HEK293 (cell line): ENCODE measurements around the gene P2RX7.

ENCODE experiments used
- MEIS1 ChIP-seq: sonication (generic); formaldehyde crosslinking; IDR thresholded peaks from 2 replicates; pipeline ENCODE4 v1.8.1; 2022; ENCODE audit warnings: missing genetic modification reagents, mild to moderate bottlenecking, borderline replicate concordance
- MYNN ChIP-seq: fragments of 450-650 bp; formaldehyde crosslinking; IDR thresholded peaks from 2 replicates; pipeline ENCODE4 v1.5.1; 2016; ENCODE audit warnings: missing biosample characterization, missing genetic modification characterization, borderline replicate concordance
- REPIN1 ChIP-seq: fragments of 450-650 bp; formaldehyde crosslinking; IDR thresholded peaks from 2 replicates; pipeline ENCODE4 v1.5.1; 2017; ENCODE audit warnings: missing biosample characterization, missing genetic modification characterization, low read depth
- SALL2 ChIP-seq: fragments of 450-650 bp; formaldehyde crosslinking; IDR thresholded peaks from 2 replicates; pipeline ENCODE4 v1.5.0; 2017; ENCODE audit warnings: missing biosample characterization, mild to moderate bottlenecking, missing genetic modification characterization, borderline replicate concordance
- ZNF37A ChIP-seq: fragments of 450-650 bp; IDR thresholded peaks from 2 replicates; pipeline ENCODE4 v1.5.1; 2018; ENCODE audit warnings: missing biosample characterization, missing genetic modification characterization
- ZNF433 ChIP-seq: fragments of 450-650 bp; formaldehyde crosslinking; IDR thresholded peaks from 2 replicates; pipeline ENCODE4 v1.5.1; 2016; ENCODE audit warnings: missing biosample characterization, missing genetic modification characterization, low read depth
- ZNF658 ChIP-seq: fragments of 450-650 bp; formaldehyde crosslinking; IDR thresholded peaks from 2 replicates; pipeline ENCODE4; 2016; ENCODE audit warnings: missing biosample characterization, missing genetic modification characterization
- TF ChIP-seq, protein P1 (sequence below): fragments of 450-650 bp; formaldehyde crosslinking; IDR thresholded peaks from 2 replicates; pipeline ENCODE4 v1.5.1; 2016; ENCODE audit warnings: missing biosample characterization, missing genetic modification characterization
- TF ChIP-seq, protein P2 (sequence below): sonication (generic); formaldehyde crosslinking; IDR thresholded peaks from 2 replicates; pipeline ENCODE4 v1.8.1; 2022; ENCODE audit warnings: mild to moderate bottlenecking, moderate library complexity, missing genetic modification reagents
- TF ChIP-seq, protein P3 (sequence below): fragments of 450-650 bp; formaldehyde crosslinking; IDR thresholded peaks from 2 replicates; pipeline ENCODE4 v1.5.1; 2016; ENCODE audit warnings: missing biosample characterization, missing genetic modification characterization

DNA sequence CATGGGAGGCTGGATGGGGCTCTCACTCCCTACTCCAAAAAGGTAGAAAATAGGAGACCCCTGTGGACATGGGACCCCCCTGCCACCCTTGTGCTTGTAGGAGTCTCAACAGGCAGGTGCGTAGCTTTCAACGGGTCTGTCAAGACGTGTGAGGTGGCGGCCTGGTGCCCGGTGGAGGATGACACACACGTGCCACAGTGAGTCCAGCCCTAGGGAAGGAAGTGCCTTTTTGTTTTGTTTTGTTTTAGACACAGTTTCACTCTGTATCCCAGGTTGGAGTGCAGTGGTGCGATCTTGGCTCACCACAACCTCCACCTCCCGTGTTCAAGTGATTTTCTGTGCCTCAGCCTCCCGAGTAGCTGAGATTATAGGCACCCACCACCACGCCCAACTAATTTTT, 90.2 kb downstream of the P2RX7 start:
- TF ChIP-seq ZNF37A (no peak), REPIN1 (no peak), SALL2 (tag by site-specific recombination) (no peak), MEIS1 (CRISPR knock-in tag) (no peak), ZNF433 (tag by site-specific recombination) (no peak), MYNN (no peak), ZNF658 (tag by site-specific recombination) (no peak)
- TF ChIP-seq, protein P1, sequence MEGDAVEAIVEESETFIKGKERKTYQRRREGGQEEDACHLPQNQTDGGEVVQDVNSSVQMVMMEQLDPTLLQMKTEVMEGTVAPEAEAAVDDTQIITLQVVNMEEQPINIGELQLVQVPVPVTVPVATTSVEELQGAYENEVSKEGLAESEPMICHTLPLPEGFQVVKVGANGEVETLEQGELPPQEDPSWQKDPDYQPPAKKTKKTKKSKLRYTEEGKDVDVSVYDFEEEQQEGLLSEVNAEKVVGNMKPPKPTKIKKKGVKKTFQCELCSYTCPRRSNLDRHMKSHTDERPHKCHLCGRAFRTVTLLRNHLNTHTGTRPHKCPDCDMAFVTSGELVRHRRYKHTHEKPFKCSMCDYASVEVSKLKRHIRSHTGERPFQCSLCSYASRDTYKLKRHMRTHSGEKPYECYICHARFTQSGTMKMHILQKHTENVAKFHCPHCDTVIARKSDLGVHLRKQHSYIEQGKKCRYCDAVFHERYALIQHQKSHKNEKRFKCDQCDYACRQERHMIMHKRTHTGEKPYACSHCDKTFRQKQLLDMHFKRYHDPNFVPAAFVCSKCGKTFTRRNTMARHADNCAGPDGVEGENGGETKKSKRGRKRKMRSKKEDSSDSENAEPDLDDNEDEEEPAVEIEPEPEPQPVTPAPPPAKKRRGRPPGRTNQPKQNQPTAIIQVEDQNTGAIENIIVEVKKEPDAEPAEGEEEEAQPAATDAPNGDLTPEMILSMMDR (tag by site-specific recombination) = no peak
- TF ChIP-seq, protein P2, sequence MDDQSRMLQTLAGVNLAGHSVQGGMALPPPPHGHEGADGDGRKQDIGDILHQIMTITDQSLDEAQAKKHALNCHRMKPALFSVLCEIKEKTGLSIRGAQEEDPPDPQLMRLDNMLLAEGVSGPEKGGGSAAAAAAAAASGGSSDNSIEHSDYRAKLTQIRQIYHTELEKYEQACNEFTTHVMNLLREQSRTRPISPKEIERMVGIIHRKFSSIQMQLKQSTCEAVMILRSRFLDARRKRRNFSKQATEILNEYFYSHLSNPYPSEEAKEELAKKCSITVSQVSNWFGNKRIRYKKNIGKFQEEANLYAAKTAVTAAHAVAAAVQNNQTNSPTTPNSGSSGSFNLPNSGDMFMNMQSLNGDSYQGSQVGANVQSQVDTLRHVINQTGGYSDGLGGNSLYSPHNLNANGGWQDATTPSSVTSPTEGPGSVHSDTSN (CRISPR knock-in tag) = no peak
- TF ChIP-seq, protein P3, sequence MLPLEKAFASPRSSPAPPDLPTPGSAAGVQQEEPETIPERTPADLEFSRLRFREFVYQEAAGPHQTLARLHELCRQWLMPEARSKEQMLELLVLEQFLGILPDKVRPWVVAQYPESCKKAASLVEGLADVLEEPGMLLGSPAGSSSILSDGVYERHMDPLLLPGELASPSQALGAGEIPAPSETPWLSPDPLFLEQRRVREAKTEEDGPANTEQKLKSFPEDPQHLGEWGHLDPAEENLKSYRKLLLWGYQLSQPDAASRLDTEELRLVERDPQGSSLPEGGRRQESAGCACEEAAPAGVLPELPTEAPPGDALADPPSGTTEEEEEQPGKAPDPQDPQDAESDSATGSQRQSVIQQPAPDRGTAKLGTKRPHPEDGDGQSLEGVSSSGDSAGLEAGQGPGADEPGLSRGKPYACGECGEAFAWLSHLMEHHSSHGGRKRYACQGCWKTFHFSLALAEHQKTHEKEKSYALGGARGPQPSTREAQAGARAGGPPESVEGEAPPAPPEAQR (tag by site-specific recombination) = no peak
